TTC549 (cell line): Measurements from ENCODE around the gene CACNA1B.

Source experiments
- FAIRE-seq: peaks from 2 replicates; lab custom pipeline; 2012; peaks lifted over from hg19 to GRCh38; lab: Jason Lieb, UNC

The CACNA1B gene

DNA sequence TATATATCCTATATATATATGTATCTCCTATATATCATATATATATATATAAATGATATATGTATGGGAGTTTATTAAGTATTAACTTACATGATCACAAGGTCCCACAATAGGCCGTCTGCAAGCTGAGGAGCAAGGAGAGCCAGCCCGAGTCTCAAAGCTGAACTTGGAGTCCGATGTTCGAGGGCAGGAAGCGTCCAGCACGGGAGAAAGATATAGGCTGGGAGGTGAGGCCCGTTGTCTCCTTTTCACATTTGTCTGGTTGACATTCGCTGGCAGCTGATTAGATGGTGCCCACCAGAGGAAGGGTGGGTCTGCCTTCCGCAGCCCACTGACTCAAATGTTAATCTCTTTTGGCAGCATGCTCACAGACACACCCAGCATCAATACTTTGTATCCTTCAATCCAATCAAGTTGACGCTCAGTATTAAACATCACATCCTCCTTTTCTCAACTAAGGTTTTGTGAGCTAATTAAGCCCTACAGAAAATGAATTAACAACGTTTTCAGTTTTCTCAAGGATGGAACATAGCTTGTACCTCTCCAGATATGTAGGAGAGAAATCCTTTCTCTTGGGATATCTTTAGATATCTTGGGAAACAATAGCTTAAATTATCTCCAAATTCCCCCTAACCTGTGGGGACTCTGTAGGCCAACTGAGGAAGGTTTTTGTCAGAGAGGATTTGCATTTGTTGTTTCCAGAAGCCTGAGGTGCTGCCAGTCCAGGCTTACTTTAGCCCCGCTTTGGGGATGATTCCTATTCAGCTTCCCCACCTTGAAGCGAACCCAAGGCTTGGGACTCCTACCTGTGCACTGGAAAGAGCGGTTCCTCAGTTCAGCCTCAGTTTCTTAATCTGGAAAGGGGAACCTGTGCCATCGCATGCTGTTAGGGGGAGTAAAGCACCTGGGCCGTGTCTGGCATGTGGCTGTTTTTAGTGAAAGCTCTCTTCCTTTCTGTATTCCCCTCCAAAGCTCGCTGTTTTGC is 163.2 kb downstream of the CACNA1B start:
- FAIRE-seq = no peak

DNA sequence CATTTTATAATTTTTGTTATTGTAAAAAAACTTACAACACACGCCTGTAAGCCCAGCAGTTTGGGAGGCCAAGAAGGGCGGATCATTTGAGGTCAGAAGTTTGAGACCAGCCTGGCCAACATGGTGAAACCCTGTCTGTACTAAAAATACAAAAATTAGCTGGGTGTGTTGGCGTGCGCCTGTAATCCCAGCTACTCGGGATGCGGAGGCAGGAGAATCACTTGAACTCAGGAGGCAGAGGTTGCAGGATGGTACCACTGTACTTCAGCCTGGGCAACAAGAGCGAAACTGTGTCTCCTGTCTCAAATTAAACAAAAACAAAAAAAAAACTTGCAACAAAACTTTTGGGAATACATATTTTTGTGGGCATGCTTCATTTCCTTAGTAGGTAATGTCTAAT is 164.6 kb downstream of the CACNA1B start:
- no peak for FAIRE-seq

DNA sequence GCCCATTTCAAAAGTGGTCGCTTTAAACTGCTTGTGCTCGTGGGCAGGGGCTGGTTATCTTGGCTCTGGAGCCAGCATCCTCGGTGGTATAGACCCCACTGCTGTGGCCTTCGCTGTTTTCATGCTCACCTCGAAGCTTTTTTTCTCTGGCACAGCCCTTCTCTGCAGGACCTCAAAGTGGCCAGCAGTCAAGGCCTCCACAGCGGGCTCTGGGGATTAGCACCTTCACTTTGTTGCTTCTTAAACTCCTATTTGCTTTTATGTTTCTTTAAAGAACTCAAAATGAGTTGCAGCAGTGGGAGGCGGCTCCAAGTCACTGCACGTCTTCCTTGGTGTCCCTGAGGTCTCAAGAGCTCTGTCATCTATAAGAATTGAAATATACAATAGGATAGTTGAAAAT is 165.1 kb downstream of the CACNA1B start:
- no peak for FAIRE-seq

DNA sequence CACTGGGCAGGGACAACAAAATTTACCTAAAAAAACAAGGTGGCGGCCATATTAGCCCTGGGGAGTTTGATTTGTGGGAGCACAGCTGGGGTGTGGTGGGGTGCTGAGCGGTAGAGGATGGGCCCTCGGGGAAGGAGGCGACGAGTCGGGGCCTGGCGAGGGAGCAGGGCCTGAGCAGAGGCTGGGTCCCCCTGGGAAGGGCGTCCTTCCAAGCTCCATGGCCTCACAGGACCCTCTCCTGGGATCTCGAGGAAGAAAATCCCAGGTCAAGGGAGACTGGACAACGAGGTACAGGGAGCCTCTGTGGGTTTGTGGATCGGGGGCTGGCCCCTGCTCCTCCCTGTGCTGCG is 165.5 kb downstream of the CACNA1B start:
- no peak for FAIRE-seq

DNA sequence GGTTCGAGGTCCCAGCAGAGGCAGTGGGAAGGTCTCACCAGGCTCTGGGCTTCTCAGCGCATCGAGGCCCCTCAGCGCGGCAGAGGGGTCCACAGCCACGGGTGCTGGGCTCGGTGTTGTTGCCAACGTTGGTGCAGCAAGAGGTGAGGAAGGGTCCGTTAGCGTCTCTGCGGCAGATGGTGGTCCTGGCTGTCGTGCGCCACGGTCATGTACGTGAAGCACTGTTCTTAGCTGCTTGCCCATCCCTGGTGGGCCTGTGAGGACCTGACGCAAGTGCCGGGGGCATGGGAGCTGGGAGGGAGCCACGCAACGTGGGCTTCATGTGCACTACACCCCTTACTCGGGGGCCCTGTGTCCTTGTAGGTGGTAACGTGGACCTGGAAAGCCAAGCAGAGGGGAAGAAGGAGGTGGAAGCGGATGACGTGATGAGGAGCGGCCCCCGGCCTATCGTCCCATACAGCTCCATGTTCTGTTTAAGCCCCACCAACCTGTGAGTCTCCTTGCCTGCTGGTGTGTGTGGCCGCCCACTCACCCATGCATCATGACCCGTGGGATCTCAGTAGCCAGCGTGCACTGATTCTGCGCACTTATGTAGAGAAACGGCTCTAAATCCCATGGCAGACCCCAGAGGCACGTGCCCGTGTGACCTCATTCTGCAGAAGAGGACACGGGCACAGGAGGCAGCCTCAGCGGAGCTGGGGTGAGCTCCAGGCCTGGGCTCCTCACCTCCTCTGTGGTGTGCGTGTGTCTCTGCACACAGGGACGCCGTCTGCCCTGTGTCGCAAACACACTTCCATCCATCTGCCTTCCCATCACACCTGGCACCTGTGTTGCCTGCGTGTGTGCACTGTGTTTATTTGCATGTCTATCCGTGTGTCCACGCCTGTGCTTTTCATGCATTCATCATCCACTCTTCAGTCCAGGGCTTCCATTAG is 166.1 kb downstream of the CACNA1B start:
- no peak for FAIRE-seq

DNA sequence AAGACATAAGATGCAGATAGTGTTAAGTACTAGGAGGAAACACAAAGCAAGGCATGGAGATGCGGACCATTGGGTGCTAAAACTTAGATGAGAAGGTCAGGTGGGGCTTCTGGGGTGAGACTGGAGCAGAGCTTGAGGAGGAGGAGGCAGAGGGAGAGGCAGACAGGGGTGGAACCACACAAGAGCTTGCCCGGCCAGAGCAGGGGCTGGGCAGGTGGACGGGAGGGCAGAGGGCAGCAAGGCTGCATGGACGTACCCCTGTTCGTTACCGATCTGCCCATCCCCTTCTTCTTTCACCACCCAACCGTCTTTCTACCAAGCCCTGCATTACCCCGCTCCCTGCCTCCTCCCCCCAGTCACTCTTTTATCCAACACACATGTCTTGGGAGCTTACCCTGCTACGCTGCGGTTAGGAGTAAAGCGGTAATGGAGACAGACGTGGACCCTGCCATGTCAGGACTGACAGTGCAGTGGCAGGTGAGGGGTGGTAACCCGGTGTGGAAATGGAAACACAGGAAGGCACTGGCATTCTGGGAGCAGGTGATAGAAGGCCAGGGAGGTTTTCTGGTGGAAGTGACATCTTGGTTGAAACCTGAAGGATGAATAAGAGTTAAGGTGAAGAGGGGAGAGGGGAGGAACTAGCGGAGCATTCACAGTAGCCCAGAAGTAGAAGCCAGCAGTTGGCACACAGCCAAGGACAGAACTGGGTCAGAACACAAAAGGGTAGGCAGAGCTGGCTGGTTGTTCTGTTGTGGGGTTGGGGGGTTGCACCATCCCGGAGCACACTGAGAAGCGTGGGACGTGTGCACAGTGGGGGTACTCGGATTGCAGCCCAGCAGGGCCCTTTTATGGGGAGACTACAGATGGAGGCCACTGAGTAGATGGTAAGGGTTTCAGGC is 167.2 kb downstream of the CACNA1B start:
- no peak for FAIRE-seq

DNA sequence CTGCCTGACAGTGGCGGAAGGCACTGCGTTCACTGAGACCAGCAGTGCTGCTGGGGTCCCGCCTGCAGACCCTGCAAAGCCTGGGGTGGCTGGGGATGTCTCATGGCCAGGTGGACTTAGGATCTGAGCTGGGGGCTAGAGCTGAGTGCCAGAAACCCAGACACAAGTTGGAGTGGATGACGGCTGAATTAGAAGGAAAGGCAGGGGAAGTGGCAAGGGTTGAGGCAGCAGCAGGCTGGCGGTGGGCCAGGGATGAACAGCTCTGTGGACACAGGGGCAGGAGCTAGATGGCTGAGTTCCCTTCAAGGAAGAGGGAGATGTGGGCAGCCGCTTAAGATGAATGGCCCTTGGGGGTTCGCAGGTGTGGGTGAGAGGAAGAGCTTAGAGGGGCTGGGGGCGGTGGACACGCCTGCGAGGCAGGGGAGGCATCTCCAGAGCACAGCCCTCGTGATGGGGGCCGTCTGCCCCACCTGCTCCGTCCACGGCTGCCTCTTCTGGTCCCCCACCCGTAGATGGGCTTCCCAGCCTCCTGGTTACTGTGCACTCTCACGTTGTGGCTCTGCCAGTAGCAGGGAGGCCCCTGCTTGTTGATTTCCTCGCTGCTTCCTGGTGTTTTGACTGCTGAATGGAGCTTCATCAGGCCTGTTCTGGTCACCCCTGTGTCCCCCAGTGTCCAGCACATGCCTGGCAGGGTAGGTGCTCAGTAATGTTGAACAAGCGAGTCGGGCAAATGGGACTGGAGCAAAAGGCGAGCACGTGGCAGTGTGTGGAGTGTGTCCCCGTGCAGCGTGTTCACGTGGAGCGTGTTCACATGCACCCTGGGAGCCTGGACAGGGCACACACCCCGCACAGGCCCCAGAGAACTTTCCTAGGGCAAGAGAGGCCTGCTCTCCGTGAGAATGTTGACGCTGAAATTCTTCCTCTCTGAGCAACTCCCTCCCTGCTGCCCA is 168.2 kb downstream of the CACNA1B start:
- no peak for FAIRE-seq

DNA sequence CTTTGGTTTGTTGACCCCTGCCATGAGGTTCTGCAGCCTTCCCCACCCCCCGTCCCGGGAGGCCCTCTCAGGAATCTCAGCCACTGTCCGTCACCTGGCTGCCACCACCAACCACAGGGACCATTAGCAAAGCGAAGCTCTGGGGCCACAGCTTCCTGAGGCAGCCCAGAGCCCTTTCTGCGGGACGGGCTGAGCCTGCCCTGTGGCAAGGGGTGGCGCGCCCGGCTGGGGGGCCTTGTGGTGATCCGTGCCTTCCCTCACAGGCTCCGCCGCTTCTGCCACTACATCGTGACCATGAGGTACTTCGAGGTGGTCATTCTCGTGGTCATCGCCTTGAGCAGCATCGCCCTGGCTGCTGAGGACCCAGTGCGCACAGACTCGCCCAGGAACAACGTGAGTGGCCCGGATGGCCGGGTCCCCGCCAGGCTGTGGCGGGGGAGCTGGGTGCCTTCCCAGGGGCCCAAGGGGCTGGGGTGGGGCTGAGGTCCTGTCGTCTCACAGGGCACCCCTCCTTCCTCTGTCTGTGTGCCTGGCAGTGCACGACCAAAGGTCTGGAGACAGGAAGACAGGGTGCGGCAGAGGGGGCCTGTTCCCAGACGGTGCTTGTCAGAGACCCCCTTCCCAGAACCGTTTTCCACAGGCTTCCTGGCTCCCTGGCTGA is 169.2 kb downstream of the CACNA1B start:
- no peak for FAIRE-seq

DNA sequence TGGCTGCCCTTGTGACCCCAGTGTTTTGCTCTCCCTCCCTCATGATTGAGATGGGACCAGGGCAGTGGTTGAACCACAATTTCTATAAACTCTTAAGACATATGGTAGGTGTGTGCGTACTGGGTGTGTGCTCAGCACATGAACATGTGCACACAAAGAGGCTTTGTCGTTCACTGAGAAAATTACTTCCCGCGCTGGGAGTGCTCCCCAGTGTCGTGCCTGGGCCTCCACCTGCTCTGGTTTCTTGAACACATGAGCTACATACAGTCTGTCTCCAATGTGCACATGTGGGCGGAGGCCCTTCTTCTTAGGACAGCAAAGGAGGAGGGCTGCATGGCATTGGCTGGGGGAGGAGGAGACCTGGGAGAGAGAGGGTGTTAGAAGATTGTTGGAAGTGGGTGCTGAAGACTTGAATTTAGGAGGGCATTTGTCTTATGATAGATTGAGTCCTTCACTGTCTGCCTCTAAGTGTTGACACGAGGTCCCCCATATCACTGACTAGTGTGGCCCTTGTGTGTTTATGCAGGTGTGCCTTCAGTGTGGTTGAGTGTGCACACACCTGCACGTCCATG is 170.0 kb downstream of the CACNA1B start:
- no peak for FAIRE-seq

DNA sequence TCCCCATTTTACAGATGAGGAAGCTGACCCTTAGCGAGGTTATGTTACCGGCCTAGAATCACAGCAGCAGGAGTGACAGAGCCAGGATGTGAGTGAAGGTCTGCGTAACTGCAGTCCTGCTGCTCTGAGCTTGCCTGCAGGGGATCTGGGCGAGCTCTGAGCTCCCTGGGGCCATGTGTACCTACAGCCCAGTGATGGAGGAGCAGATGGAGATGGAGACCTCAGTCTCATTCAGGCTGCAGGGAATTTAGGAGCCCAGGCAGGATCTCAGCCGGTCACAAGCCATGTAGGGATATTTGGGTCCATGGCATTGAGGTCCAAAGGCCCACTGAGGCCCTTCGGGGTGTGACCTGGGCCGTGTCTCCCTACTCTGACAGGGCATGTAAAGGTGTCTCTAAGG is 170.6 kb downstream of the CACNA1B start:
- no peak for FAIRE-seq

DNA sequence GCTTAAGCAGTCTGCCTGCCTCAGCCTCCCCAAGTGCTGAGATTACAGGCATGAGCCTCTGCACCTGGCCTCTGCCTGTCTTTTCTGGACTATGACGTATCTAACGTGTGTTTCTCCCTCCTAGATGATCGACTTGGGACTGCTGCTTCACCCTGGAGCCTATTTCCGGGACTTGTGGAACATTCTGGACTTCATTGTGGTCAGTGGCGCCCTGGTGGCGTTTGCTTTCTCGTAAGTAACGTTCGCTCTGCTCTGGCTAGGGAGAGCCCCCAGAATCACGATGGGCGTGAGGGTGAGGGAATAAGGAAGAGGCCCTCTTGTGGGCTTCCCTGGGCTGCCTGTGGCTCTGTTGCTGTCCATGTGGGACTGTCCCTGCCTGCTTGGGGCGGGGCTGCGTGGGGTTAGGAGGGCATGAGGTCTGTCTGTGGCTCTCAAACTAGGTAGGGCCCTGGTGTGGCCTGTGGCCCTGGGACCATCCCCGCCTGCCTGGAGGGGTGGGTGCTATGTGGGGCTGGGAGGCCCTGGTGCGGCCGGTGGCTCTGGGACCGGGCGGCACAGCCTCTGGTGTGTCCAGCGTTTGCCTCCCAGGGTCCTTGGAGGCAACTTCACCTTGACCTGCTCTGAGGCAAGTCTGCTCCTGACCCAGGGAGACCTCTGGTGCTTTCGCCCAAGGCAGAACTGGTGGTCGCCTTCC is 171.7 kb downstream of the CACNA1B start:
- FAIRE-seq = no peak

DNA sequence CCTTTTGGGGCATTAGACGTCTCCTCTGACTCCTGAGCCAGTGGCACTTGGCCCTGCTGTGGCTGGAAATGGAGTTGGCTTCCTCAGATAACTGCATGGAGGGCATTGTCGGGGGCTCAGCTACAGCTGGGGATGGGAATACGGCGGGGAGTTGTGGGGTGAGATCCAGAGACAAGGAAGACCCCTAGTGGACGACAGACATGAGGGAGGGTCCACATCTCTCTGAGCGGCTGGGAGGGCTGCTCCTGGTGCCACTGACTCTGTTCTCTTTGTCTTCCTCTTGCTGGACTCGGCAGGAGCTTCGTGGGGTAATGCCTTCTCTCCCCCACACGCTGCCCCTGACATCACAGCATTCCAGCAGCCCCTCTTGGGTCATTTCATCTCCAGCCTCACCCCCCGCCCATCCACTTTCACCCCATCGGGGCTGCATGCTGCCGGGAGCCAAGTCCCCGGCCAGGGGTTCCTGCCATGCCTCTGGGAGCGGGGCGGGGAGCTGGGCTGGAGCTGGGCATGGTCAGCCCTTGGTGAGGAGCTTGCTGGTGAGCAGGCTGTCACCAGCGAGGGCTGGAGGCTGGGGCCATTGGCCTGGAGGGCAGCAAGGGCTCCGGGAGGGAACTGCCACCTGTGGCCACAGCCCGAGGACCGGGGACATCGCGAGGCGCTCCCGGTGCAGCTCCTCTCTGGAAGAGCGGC is 172.3 kb downstream of the CACNA1B start:
- no peak for FAIRE-seq

DNA sequence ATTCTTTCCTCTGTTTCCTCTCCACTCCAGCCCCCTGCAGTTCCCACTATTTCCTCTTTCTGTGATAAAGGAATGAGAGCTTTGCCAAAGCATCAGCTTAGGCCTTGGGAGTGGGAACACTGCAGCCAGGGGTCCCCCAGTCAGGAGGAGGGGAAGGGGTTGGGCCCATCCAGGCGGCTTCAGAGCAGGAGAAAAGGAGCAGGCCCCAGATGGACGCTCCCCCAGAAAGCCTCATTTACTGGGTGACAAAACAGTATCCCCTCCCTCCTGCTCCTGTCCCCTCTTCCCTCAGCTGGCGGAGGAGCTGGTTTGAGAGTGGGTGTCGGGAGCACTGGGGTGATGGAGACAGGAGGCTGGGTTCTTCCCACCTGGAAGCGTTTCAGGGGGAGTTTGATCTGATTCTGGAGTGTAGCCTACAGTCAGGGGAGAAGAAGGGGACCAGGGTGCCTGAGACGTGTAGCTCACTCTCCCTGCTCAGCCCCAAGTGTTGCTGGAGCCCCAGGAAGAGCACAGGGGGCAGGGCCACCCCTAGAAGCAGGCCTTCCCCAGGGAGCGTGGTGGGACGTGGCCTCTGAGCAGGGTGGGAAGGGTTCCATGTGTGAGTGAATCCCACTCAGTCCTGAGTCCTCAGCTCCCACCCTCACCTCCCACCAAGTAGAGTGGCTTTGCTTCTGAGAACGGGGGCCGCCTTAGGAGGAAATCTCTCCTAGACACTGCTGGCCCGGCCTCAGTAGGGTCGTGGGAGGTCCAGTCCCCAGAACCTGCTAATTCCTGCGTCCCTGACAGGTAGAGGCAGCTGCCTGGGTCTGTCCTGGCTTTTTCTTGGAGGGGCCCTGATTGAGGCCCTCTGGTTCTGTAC is 173.1 kb downstream of the CACNA1B start:
- FAIRE-seq = no peak

DNA sequence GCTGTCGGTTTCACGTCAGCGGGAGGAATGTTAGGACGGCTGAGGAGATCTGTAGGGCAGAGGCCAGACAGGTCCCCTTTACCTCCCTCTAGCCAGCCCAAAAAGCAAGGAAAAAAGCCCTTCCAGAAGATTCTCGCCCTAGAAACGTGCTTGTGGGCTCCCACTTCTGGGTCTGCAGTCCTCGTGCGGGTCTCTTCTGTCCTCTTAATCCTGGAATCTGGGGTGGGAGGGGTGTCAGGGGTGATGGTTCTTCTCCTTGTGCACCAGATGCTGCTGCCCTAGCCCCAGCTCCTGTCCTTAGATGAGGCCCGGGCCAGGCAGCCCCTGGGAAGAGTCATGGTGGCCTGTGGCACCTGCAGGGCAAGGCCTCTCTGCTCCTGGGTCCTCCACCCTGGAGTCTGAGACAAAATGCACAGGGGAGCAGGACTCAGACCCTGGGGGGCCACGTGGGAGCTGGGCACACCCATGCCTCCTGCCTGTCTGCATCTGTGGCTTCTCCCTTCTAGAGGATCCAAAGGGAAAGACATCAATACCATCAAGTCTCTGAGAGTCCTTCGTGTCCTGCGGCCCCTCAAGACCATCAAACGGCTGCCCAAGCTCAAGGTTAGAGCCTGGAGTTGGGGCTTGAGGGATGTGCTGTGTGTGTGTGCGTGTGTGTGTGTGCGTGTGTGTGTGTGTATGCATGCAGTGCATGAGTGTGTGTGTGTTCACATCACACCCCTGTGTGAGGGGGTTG is 174.2 kb downstream of the CACNA1B start:
- FAIRE-seq = no peak

DNA sequence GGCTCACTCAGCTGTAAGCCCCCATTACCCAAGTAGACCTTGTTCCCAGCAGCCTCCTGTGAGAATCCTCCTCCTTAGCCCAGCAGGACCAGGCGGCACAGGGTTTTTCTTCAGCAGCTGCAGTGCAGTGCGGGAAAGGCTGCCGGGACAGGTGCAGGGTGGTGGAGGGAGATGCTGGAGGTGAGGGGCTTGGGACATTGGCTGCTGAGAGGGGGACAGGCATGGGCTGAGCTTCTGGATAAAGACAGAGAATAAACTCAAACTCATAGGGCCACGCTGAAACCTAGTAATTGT is 174.7 kb downstream of the CACNA1B start:
- no peak for FAIRE-seq

DNA sequence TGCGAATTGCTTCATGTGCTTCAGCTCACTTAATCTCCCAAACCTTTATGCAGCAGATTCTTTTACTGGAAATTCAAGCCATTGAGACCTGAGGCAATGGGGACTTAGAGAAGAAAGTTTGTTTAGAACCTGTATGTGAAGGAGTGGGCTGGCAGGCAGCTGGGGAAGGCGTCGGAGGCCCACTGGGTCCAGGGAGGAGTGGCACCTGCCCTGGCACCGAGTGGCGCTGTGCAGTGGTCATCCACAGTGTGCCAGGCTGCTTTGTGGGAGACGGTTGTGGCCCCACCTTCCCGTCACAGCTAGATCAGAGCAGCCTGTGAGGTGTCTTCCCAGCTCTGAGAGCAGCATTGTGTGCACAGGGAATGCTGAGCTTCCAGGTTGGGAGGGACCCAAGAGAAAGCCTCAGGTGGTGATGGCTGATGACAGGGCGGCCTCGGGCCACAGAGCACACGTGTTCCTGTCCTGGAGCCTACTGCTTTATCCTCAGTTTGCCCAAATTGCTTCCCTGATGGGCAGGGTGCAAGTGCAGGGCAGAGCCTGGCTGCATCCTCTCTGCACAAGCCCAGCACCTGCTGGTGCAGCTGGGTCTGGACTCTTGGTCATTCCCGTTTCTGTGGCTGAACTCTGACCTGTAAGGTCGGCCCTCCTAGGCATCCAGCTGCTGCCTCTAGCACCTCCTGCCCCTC is 175.2 kb downstream of the CACNA1B start:
- no peak for FAIRE-seq
